OCI-LY1 (cell line): ENCODE results near the gene PGLYRP2.

Experiments used
- H2AFZ ChIP-seq: fragments of 200-600 bp; sonication (generic), shearing (Covaris generic); 2 replicates; pipeline ENCODE4 v1.6.0; 2014; ENCODE audit warnings: antibody characterized with exemption, mild to moderate bottlenecking, low read length
- H3F3A ChIP-seq: fragments of 200-600 bp; sonication (generic), shearing (Covaris generic); 2 replicates; pipeline ENCODE4 v1.6.0; 2014; ENCODE audit warnings: mild to moderate bottlenecking, antibody characterized with exemption, low read length, moderate library complexity; ENCODE audit not compliant: insufficient read depth
- H3K27ac ChIP-seq: fragments of 200-600 bp; sonication (generic); 2 replicates; pipeline ENCODE4 v1.5.1; 2014; ENCODE audit warnings: low read length, mixed run types, mild to moderate bottlenecking, low read depth; ENCODE audit not compliant: poor library complexity, severe bottlenecking
- H3K27me3 ChIP-seq: fragments of 200-600 bp; sonication (generic); 2 replicates; pipeline ENCODE4 v1.6.0; 2014; ENCODE audit warnings: antibody characterized with exemption, mild to moderate bottlenecking, low read length, moderate library complexity; ENCODE audit not compliant: insufficient read depth
- H3K36me3 ChIP-seq: fragments of 200-600 bp; sonication (generic); 2 replicates; pipeline ENCODE4 v1.6.1; 2014; ENCODE audit warnings: mild to moderate bottlenecking, antibody characterized with exemption, low read length, moderate library complexity, mixed read lengths; ENCODE audit not compliant: insufficient read depth
- H3K4me1 ChIP-seq: fragments of 200-600 bp; sonication (generic); 2 replicates; pipeline ENCODE4 v1.5.1; 2014; ENCODE audit warnings: mild to moderate bottlenecking, low read length, moderate library complexity; ENCODE audit not compliant: insufficient read depth, severe bottlenecking
- H3K4me2 ChIP-seq: fragments of 200-600 bp; sonication (generic), shearing (Covaris generic); 2 replicates; pipeline ENCODE4 v1.6.1; 2014; ENCODE audit warnings: low read length
- H3K4me3 ChIP-seq: fragments of 200-600 bp; sonication (generic); 2 replicates; pipeline ENCODE4 v1.5.1; 2014; ENCODE audit warnings: low read length, low read depth, mild to moderate bottlenecking, mixed read lengths; ENCODE audit not compliant: poor library complexity, severe bottlenecking
- H3K79me2 ChIP-seq: fragments of 200-600 bp; shearing (Covaris generic); 2 replicates; pipeline ENCODE4 v1.6.1; 2016; ENCODE audit warnings: mixed run types, low read length, mixed read lengths; ENCODE audit not compliant: insufficient read depth
- H3K9ac ChIP-seq: fragments of 200-600 bp; sonication (generic), shearing (Covaris generic); 2 replicates; pipeline ENCODE4 v1.6.1; 2014; ENCODE audit warnings: mild to moderate bottlenecking, low read length, mixed read lengths
- H3K9me2 ChIP-seq: fragments of 200-600 bp; sonication (generic), shearing (Covaris generic); 2 replicates; pipeline ENCODE4 v1.6.1; 2014; ENCODE audit warnings: low read depth, mild to moderate bottlenecking, low read length, mixed read lengths
- H3K9me3 ChIP-seq: fragments of 200-600 bp; shearing (Covaris generic); 2 replicates; pipeline ENCODE4 v1.6.1; 2014; ENCODE audit warnings: low read length, mixed read lengths
- H4K20me1 ChIP-seq: fragments of 200-600 bp; sonication (generic), shearing (Covaris generic); 2 replicates; pipeline ENCODE4 v1.6.0; 2016; ENCODE audit warnings: mild to moderate bottlenecking, low read length; ENCODE audit not compliant: insufficient read depth
- EZH2 ChIP-seq: fragments of 200-600 bp; sonication (generic), shearing (Covaris generic); IDR thresholded peaks from 2 replicates; pipeline ENCODE4 v1.8.0; 2017; ENCODE audit warnings: borderline replicate concordance, mixed run types, mild to moderate bottlenecking, antibody characterized with exemption, low read length, moderate library complexity, mixed read lengths
- TF ChIP-seq, protein P1 (sequence below): fragments of 200-600 bp; sonication (generic), shearing (Covaris generic); IDR thresholded peaks from 2 replicates; pipeline ENCODE4 v1.5.1; 2017; ENCODE audit warnings: mild to moderate bottlenecking, antibody characterized with exemption, low read length, moderate library complexity, mixed read lengths

Gene PGLYRP2

DNA sequence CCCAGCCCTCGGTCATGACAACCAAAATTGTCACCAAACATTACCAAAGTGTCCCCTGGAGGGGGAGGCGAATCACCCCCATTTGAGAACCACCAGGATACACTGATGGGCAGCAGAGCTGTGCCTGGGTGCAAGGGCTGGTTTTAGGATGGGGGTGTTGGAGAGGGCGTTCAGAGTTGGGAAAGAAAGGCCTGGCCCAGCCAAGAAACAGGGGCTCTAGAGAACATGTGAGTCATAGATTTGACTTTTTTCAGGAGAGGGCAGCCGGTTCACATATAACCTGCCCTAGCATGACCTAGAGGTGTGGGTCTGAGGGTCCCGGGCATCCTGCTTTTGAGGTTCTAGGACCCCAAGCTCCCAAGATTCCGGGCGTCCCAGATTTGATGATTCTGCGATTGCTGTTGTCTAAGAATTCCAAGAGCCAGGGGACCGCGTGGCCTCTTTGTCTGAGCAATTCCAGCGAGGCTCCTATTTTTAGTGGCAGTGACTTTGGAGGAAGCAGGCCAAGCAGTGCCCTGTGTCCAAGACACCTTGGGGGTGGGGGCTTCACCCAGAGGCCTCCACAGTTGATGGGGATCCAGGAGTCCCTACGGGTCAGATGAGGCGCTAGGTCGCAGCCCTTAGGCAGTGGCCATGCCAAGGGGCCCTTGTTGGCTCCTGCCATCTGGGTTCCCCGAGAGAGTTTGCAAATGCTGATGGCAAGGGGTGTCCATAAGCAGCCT, 34.6 kb downstream of the PGLYRP2 start:
- TF ChIP-seq EZH2, result no peak
- TF ChIP-seq, protein P1, sequence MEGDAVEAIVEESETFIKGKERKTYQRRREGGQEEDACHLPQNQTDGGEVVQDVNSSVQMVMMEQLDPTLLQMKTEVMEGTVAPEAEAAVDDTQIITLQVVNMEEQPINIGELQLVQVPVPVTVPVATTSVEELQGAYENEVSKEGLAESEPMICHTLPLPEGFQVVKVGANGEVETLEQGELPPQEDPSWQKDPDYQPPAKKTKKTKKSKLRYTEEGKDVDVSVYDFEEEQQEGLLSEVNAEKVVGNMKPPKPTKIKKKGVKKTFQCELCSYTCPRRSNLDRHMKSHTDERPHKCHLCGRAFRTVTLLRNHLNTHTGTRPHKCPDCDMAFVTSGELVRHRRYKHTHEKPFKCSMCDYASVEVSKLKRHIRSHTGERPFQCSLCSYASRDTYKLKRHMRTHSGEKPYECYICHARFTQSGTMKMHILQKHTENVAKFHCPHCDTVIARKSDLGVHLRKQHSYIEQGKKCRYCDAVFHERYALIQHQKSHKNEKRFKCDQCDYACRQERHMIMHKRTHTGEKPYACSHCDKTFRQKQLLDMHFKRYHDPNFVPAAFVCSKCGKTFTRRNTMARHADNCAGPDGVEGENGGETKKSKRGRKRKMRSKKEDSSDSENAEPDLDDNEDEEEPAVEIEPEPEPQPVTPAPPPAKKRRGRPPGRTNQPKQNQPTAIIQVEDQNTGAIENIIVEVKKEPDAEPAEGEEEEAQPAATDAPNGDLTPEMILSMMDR, result no peak
- no peak overlapping the region for H3K4me2 ChIP-seq
- H3K9me3 ChIP-seq, result no peaks in the 10 kb centered on the region
- H3K4me3 ChIP-seq, result no peak overlapping the region
- no peaks in the 10 kb centered on the region for H4K20me1 ChIP-seq
- H2AFZ ChIP-seq, result no peak overlapping the region
- H3K79me2 ChIP-seq, result no peaks in the 10 kb centered on the region
- H3K27ac ChIP-seq, result no peak overlapping the region
- no peak overlapping the region for H3K9ac ChIP-seq
- H3K27me3 ChIP-seq, result peaks cover 3% of the 10 kb centered on the region; the same call in 1 of the 2 replicates
- H3K9me2 ChIP-seq, result no peaks in the 10 kb centered on the region
- H3K4me1 ChIP-seq, result peaks cover 13% of the 10 kb centered on the region
- no peaks in the 10 kb centered on the region for H3F3A ChIP-seq
- no peaks in the 10 kb centered on the region for H3K36me3 ChIP-seq

DNA sequence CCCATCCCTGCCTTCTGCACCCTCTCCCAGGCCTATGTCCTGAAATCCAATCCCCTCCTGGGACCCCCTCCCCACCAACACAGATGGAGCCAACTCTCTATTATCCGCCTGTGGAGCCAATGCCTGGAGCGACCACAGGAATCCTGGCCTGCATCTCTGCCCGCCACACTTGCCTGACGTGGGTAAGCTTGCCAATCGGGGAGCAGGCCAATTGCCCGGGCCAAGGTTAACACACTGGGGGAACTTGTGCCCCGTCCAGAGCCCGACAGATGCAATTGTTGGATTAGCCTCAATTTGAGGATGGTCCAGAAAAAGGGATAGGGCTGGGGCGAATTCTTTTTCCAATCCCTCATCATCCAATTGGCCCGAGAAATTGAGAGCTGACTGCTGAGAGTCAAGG, 35.5 kb downstream of the PGLYRP2 start:
- Histone ChIP-seq H3K9me2 (no peaks in the 10 kb centered on the region), H2AFZ (no peak overlapping the region), H3K27me3 (peaks cover 3% of the 10 kb centered on the region; the same call in 1 of the 2 replicates), H3K27ac (no peak overlapping the region), H3K79me2 (no peaks in the 10 kb centered on the region), H3K9me3 (no peaks in the 10 kb centered on the region), H3F3A (no peaks in the 10 kb centered on the region), H3K4me3 (no peak overlapping the region), H3K4me1 (peaks cover 8% of the 10 kb centered on the region), H3K4me2 (no peak overlapping the region), H4K20me1 (no peaks in the 10 kb centered on the region), H3K9ac (no peak overlapping the region), H3K36me3 (no peaks in the 10 kb centered on the region)
- TF ChIP-seq, protein P1, result no peak
- TF ChIP-seq EZH2, result no peak

DNA sequence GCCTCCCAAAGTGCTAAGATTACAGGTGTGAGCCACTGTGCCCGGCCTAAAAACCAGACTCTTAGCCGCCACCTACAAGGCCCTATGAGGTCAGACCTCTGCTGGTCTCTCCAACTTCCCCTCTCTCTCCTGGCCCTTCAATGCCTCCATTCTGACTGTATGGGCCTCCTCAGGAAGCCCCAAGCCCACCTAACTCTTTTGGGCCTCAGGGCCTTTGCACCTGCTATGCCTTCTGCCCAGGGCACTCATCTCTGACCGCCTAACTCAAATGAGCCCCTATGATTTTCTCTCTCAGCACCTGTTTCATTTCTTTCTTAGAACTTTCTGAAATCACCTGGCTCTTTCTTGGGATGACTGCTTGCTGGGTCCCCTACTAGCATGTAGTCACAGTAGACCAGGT, 36.0 kb downstream of the PGLYRP2 start:
- Histone ChIP-seq H3K4me3 (no peak overlapping the region), H3K4me2 (no peak overlapping the region), H3K79me2 (no peaks in the 10 kb centered on the region), H2AFZ (no peak overlapping the region), H3K9ac (no peak overlapping the region), H3K27me3 (peaks cover 3% of the 10 kb centered on the region; the same call in 1 of the 2 replicates), H4K20me1 (no peaks in the 10 kb centered on the region), H3K36me3 (no peaks in the 10 kb centered on the region), H3K9me3 (no peaks in the 10 kb centered on the region), H3K27ac (no peak overlapping the region), H3F3A (no peaks in the 10 kb centered on the region), H3K4me1 (peaks cover 3% of the 10 kb centered on the region), H3K9me2 (no peaks in the 10 kb centered on the region)
- TF ChIP-seq, protein P1, result no peak
- TF ChIP-seq EZH2, result no peak
